GM21423 (cell line): ENCODE results near the gene TXK.
"Not testable (repeated sequence)": the region's sequence is repeated elsewhere in the genome, so short reads cannot be mapped to it uniquely, and the experiment has no call there.

Source experiments
- ATAC-seq: cut with Tn5 transposase; IDR thresholded peaks from one replicate; pipeline ENCODE4 v1.9.1; 2021; ENCODE audit warnings: mild to moderate bottlenecking, moderate library complexity; ENCODE audit not compliant: unreplicated experiment

TXK gene

DNA sequence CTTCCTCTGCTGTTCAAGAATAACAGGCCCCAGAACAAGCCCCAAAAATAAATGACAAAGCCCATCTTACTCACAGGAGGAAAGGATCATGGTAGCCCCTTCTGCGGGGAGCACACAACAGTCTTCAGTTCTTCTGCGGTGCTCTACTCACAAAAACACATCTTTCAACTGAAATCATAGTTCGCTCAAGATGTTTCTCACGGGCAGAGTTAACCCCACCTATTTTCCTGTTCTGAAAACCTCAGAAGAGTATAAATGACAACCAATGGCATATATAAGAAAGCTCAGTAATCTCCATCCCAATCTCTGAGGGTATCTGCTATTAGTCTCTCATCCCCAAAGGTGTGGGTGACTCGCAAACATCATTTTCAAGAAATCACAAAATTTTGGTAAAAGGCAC lies at the start of gene TXK:
TXK (minus strand) TSS at position 170 of the 400 bp plus-strand sequence; CDS start at position 90, 80 bp downstream.
- no peak for ATAC-seq

DNA sequence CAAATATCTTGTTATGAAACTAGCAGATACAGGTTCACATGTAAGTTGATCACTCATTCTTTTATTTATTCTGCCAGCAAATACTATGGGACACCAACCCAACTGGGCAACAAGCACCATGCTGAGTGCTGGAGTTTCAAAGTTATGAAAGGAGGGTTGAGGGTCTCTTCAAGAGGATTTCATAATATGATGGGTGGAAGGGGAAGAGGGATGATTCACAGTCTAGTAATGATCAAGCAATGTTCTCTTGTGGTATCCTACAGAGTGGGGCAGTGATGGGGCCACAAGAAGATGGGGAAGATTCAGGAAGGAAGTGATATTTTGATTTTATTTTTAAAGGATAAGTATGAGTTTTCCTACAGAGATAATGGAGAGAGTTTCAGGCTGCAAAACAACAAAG lies 46.2 kb upstream of the TXK start:
- no peak for ATAC-seq

DNA sequence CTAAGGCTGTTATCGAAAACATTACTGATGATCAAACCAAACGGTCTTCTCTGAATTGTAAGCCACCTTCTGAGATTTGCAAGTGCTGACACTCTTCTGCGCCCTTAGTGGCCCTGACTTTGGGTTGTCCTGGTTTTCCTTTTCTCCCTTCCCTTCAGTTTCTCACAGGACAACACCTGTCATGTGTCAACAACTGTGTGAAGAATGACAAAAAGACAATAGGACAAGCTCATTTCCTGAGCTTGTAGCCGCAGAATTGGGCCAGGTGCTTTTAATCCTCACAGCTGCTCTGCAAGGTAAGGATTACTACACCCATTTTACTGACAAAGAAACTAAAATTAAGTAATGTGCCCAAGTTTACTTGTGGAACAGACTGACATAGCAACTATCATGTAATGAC lies 44.9 kb upstream of the TXK start:
- no peak for ATAC-seq

DNA sequence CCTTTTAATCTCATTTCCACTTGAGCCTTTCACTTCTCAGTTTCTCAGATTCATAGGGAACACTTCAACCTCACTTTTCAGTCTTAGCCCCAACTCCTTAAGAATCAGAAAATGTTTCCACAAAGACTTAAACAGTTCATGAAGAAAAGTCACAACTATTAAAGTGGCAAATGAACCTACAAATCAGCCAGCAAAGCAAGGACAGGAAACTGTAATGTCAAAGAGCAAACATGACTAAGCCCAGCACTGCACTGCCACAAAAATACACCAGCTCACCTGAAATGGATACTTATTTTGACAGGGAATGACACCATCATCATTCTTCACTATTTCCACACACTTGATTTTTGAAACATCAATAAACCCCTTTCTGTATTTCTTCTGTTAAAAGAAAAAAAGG lies 41.8 kb upstream of the TXK start:
- no peak for ATAC-seq

DNA sequence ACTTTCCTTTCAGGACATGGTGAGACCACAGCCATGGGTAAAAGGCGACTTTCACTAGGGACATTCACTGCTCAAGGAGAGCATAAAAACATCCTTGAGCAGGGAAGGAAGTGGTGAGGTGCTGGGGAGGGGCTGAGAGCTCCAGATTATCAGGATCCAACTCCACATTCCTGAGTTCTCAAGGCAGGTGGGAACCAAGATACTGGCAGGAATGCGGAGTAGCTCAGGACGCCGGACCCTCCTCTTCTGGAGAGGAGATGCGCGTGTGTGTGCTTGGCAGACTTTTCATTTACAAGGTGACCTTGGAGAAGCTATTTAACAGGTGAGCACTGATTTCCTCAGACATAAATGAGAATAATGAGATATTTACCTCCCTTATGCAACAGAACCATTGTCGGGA lies 41.3 kb upstream of the TXK start:
- no peak for ATAC-seq

DNA sequence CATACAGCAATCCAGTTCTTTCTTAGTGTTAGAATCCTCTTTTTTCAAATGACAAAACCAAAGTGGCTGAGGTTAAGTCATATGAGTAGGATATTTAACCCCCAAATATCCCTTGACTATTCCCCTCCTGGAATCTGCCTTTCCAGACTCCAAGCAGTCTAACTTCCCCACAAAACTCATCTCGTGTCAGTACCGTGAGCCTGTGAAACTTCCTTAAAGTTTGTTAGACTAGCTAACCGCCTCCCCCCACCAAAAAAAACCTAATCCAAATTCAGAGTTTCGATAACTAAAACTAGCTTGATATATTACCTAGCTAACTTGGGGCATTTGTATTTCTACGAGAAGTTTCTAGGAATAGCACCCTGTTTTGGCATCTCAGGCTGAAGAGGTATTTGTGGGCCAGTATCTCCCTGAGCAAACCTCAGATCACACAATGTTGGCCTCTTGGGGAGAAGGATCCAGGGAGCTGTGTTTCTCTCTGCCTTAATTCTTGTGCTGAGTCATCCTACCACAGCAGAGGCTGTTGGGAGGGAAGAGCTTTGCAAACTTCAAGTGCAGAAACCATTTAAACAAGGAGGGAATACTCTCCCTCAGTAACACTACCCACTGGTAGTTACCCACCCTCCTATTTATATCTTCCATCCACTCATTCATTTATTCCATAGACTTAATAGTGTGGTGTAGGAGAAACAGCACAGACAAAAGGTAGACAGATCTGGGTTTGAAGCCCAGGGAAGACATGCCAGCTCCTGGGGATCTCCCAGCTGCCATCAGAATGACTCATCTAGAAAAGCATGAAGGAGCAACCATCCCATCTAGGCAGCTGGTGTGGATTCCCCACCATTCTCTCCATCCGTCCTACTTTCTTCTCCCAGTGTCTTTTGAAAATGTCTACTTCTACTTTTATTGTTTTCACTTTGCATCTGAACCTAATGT lies 39.3 kb upstream of the TXK start:
- ATAC-seq = peak; percentile 65

DNA sequence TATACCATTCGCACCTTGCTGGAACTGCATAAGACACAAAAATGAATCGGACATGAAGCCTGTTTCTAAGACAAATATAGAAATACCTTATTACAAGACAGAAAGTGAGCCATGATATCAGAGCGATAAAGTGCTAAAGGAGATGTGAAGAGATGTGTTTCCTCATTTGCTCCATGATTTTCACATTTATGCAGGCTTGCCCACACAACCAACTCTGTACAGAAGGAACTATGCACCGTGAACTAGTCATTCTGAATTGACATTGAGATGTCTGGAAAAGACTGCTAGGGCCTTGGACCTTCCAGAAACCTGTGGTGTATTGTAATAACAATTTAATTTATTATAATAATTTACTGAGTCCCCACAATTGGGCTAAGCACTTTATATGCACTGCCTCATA lies 38.6 kb upstream of the TXK start:
- ATAC-seq = no peak

DNA sequence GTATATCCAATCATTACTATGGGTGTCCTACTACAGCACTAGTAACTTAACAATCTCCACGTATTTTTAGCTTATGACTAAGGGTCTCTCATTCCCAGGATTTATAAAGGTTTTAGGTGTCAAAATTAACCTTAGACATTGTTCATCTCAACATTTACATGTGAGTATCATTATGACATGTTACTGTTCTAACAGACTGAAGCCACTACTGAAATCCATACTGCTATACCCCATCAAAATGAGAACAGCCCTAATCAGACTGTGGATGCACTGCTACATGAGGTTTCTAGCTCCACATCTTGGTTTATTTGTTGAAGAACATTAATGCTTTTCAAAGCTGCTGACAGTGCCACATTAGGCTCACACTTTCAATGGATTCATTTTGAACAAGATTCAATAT lies 35.6 kb upstream of the TXK start:
- ATAC-seq = no peak

DNA sequence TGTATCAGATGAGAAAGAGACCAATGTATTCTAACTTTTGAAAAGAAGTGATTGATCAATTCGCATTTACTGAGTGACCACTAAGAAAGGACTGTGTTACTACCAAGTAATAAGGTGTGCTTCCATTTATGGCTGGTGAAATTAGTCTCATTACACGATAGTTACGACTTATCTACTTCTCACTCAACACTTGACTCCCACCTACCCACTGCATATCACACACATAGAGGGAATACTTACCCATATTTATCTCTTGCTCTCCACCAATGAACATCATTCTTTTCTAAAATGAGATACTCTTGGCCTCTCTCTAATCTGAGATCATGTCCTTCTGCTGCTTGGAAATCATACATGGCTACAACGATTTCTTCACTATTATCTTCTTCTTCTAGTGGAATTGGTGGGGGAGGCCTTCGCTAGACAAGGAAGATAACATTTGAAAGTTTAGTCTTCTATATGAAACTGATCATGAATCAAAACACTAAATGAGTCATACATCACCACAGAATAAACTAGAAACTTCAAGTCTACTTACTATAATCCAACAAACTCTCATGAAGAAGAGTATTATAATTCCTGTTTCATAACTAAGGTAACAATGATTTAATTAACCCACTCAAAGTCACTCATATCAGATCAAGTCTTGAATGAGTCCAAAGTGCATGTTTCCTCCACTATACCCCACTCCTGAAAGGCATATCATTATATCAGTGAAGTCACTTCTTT lies 33.7 kb upstream of the TXK start:
- ATAC-seq = no peak

DNA sequence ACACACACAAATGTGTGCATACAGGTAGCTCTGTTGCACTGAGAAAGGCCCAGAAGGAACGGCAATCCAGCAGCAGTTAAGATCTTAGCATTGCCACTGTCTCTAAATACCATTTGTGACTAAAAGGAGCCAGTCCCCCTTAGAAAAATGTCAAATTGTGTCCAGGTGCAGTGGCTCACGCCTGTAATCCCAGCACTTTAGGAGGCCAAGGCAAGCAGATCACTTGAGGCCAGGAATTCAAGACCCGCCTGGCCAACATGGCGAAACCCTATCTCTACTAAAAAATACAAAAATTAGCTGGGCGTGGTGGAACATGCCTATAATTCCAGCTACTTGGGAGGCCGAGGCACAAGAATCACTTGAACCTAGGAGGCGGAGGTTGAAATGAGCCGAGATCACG lies 30.5 kb upstream of the TXK start:
- ATAC-seq = not testable (repeated sequence)

DNA sequence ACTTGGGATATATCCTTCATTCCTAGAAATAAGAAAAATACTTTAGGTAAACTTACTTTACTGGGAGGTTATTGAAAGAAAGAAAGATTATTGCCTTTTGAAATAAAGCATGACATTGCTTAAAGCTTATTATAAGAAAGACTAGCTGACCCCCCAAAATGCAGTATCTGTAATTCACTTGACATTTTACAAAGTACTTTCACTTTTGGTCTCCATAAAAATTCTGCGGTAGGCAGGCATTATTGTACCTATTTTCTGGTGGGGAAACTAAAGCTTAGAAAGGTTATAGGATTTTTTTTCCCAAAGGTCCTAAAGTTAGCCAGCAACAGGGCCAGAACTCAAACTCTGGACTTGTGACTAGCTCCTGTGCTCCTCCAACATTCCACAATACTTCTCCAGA lies 29.7 kb upstream of the TXK start:
- no peak for ATAC-seq

DNA sequence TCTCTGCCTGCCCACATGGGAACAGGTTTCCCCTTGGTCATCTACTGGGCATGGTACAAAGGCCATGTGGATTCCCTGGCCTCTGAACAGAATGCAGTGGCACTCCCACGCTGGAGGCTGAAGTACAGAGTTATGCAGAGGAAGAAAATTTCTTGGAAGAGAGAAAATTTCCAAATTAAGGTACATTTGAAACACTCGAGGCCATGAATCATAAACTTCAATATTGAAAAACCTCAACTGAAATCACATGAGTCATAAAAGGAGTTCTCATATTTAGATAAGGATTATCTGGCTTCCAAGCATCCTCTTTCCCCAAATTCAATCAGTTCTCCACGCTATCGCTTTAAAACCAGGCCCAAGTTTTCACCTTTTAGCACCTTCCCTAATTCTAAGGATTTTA lies 28.1 kb upstream of the TXK start:
- ATAC-seq = no peak

DNA sequence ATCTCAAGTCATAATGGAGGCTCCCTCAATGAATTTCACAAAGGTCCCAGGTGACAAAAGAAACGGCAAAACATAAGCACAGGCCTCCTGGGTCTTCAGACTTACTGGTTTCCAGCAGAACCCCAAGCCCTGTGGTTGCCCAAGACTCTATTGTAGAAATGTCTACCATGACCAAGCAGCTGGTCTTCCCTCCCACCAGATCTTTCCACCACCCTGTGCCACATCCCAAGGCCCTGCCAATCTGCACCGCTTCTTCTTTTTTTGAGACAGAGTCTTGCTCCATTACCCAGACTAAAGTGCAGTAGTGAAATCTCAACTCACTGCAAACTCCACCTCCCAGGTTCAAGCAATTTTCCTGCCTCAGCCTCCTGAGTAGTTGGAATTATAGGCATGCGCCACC lies 23.2 kb upstream of the TXK start:
- no peak for ATAC-seq

DNA sequence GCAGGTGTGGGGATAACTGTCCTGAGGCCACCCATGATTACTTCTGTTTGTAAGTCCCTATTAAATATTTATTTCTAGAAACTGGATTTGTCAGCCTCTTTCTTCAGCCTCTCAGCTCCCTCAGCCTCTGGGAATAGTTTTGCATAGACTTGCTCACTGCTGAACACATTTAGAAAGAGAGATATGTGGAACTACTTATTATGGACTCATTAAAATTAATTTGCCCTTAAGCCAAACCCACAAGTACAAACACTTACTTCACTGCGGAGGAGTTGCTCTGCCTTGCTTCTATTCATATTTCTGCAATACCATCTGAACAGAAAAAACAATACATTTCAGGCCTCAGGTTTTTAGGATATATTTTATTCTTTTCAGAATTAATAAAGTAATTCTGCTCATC lies 22.4 kb upstream of the TXK start:
- ATAC-seq = no peak

DNA sequence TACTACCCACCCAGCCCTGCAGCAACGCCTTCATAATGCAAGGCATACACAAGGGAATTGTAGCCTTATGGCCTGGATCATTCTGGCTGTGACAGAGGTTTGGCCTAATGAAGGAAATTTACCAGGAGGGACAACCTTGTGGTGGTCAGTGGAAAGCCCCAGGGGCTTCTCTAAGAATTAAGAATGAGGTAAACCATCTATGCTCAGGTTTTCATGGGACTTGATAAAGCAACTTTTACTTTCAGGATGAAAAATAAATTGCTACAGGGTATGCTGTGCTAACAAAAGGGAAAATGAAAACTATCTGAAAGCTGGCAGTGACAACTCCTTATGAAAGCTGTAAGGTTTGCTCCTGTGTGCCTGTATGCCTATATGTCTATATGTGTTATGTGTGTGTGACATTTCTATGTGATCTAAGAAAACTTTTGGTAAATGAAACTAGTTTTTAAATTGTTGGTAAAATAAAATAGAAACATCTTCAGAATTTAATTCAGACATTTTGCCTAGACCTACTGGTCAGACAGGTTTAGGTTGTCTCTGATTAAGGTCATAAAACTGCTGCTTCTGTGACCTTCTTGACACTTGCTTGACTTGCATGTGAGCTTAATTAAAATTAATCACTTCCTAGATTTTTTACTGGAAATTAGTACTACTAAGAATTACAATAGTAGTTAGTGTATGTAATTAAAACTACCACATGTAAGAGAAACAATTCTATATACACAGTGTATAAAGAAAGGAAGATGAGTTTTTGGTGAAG lies 19.9 kb upstream of the TXK start:
- peak; percentile 64 for ATAC-seq

DNA sequence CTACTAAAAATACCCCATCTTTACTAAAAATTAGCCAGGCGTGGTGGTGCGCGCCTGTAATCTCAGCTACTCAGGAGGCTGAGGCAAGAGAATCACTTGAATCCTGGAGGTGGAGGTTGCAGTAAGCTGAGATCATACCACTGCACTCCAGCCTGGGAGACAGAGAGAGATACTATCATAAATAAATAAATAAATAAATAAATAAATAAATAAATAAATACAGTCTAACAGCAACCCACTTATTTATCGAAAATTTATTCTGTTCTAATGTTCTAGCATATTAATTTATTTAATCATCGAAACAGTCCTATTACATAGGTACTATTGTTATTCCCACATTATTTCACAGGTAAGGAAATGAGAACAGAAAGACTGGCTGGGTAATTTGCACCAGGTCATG lies 18.2 kb upstream of the TXK start:
- ATAC-seq = no peak

DNA sequence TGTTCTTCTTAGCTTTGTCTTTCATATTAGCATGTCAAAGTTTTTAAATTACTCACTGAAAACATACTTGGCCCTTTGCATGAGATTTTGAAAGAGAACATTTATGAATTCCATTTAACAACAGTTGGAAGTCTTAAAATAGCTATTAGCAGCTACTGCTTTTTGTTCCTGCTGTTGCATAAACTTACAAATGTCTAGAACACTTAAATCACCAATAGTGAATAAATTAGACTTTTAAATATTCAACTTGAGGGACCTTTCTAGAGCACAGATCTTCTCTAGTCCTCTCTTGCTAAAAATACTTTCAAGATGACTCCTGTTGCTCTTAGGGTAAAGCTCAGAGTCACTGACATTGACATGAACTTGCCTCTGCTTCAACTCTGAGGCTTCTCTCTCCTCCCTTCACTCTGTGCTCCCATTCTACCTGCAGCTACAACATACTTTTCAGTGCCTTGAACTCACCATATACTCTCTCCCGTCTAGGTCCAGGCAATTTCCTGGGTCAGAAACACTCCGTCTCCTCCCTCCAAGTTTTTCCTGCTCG lies 15.8 kb upstream of the TXK start:
- no peak for ATAC-seq

DNA sequence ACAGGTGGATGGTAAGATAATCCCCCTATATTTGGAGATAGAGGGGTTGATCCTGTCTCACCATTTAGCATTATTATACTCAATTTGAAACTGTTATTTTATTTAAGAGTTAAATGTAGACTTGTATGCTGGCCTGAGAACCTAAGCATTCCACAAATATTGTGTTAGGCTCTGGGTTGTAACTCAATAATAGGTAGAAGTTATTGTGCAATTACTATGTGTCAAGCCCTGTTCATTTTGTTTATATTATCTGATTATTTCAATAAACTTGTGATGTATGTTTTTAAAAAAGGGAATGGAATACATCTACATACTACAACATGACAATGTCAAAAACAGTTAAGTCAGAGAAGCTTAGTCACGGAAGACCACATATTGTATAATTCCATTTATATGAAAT lies 13.6 kb upstream of the TXK start:
- no peak for ATAC-seq

DNA sequence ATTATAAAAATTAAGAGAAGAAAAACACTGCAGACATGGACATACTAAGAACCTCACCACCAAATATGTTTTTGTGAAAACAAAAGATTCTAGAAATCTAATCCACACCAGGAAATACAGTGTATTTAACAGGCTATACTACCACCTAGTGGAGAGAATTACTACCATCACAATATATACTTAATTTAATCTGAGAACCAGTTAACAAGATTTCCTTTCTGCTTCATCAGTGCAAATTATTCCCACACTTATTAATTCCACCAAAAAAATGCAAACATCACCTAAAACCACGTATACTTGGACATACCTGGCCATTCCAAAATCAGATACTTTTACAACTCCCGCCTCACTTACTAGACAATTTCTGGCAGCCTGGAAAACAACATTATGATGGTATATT lies 7.0 kb upstream of the TXK start:
- no peak for ATAC-seq

DNA sequence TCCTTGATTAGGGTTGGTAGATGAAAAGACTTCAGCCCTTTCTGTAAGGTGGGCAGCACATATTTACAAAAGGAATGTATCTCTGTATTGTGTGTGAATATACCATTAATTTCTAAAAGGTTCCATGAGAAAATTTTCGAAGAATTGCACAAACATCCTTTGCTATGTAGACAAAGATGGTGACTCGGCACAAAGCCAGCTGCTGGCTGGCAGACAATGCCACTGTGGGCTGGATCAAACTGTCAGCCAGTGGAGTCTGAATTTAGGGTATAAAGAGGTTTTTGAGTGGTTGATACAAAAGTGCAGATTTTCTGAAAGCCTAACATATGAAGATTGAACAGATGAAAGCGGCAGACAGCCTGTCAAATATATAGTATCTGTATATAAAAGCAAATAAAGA lies 5.6 kb upstream of the TXK start:
- no peak for ATAC-seq

DNA sequence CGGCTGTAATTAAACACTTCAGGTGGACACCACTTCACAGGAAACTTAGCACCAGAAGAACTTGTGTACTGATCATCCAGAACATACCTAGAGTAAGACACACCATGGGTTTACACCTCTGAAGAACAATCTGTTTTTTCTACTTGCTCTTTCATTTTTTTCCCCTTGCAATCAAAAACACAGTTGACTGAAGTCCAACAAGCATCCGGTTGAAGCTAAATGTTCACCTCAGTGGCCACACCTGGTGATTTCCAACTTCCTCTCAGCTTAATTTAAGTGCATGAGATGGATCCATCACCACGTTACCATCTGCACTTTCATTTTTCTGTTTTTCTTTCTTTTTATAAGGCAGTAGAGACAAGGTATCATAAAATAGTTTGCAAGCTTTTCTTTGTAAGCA lies 4.9 kb upstream of the TXK start:
- peak; percentile 90 for ATAC-seq
